ENCODE results near the gene FGGY. TPM values are rescaled to one million over a fixed set of nuclear protein-coding genes. Genes with fewer than 3 reads are reported as not detected.

The FGGY gene
- total and polyA plus RNA-seq, 2 donors (not counting 3 experiments of a cell fraction or from before 2014, with no cell fraction given) = 5.6 to 6.4 TPM

DNA sequence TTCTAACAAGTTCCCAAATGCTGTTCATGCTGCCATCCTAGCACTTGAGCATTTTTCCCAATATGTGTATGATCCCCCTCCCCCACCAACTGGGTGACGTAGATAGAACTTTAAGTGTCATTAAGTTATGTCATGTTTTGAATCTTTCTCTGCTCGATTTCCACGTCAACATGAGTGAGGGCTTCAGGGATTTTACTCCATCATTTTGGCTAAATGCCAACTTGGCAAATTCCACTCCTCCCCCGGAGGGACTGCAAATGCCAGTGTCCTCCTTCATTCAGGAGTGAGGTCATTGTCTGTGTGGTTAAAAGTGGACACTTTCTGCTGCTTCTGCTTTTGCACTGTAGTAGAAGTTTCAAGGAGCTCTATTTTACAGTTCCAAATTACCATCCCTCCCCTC, 201.7 kb downstream of the FGGY start:
- Histone ChIP-seq H3K4me1 (ENCODE audit: control insufficient read depth, extremely low read depth, insufficient read depth, low read length) (no peaks in the 10 kb centered on the region), H3K9me3 (replicated peaks; ENCODE audit: control insufficient read depth, insufficient read depth, low read length) (no peaks in the 10 kb centered on the region), H3K36me3 (ENCODE audit: control insufficient read depth in 2 of 2, extremely low read depth in 1 of 2, insufficient read depth in 2 of 2, low read length in 2 of 2) (no peaks in the 10 kb centered on the region), H3K27ac (ENCODE audit: insufficient read depth, low read depth, low read length) (no peak overlapping the region), H3K9ac (replicated peaks; ENCODE audit: extremely low read depth, insufficient read depth, low read length) (no peak overlapping the region), H3K9me1 (replicated peaks; ENCODE audit: control insufficient read depth, extremely low read depth, insufficient read depth, low read length) (no peaks in the 10 kb centered on the region), H3K4me3 (replicated peaks in 1 of 3; ENCODE audit: insufficient read depth in 1 of 3, low read depth in 1 of 3, low read length in 3 of 3) (no peak overlapping the region), H4K20me1 (replicated peaks; ENCODE audit: control insufficient read depth, extremely low read depth, insufficient read depth, low read length) (no peaks in the 10 kb centered on the region), H3K79me2 (ENCODE audit: control insufficient read depth, insufficient read depth, low read length) (no peaks in the 10 kb centered on the region), H3K4me2 (ENCODE audit: insufficient read depth, low read length) (no peak overlapping the region), H2AFZ (ENCODE audit: low read depth, low read length) (no peak overlapping the region), H3K27me3 (ENCODE audit: control insufficient read depth in 2 of 2, insufficient read depth in 2 of 2, low read length in 2 of 2) (no peaks in the 10 kb centered on the region)
- intact Hi-C loops (cut with micrococcal nuclease) = no loop called here
- DNase-seq (ENCODE audit: low read depth, low spot score) (no peak), FAIRE-seq (no peak)
- dilution Hi-C loops (cut with MboI; ENCODE audit: extremely low pct_ligation_motif_present, low sequenced_read_pairs) = no loop called here
- BruUV-seq (replicated peaks) = no TSS peak
- ChIA-PET CTCF (interaction anchor here (0.8 to 1.2 kb wide), 2 partner anchors 21 to 23 kb away, joined by 3 read pairs; no protein-coding TSS in a partner anchor), POLR2A (no interaction called here)
- TF ChIP-seq CTCF (IDR thresholded peaks at IDR 0.05; ENCODE audit: extremely low read depth in 1 of 2, insufficient read depth in 1 of 2, low read depth in 1 of 2, low read length in 2 of 2) (no peak), POLR2A (IDR thresholded peaks at IDR 0.05; ENCODE audit: low read depth, low read length) (no peak), POLR2AphosphoS5 (IDR thresholded peaks at IDR 0.05; ENCODE audit: insufficient read depth, low read depth, low read length) (no peak), JUN (IDR thresholded peaks at IDR 0.05; ENCODE audit: borderline replicate concordance, insufficient read depth, insufficient read length, low read depth) (no peak), GATA2 (IDR thresholded peaks at IDR 0.05; ENCODE audit: insufficient read depth, insufficient read length, low read depth, low read length) (no peak), MYC (IDR thresholded peaks at IDR 0.05; ENCODE audit: low read depth, low read length) (no peak), EZH2 (IDR thresholded peaks at IDR 0.05; ENCODE audit: borderline replicate concordance, low read depth, low read length, severe bottlenecking) (no peak), MAX (IDR thresholded peaks at IDR 0.05; ENCODE audit: insufficient read depth, insufficient read length) (no peak), FOS (IDR thresholded peaks at IDR 0.05; ENCODE audit: borderline replicate concordance, insufficient read depth, low read length) (no peak)

Data from endothelial cell of umbilical vein (primary cell).